HEK293 (cell line): Measurements from ENCODE around the gene CDC14C.
"Not testable (repeated sequence)": the region's sequence is repeated elsewhere in the genome, so short reads cannot be mapped to it uniquely, and the experiment has no call there.

ENCODE experiments used
- CTCF ChIA-PET: fragments of 350-600 bp; formaldehyde crosslinking; extraction: SDS; loops from one replicate; lab custom pipeline; 2021; ENCODE audit warnings: antibody characterized with exemption; lab: Yijun Ruan, JAX
- POLR2A ChIA-PET: fragments of 300-600 bp; formaldehyde crosslinking; extraction: SDS; loops from one replicate; lab custom pipeline; 2020; ENCODE audit warnings: antibody characterized with exemption, inconsistent platforms; lab: Yijun Ruan, JAX
- H3K27ac ChIP-seq: fragments of 200-500 bp; sonication (Bioruptor generic); 2 replicates; pipeline ENCODE4 v1.5.1; 2014; ENCODE audit warnings: low read depth, low read length, control low read depth, inconsistent platforms; ENCODE audit errors: extremely low read depth
- H3K36me3 ChIP-seq, 2 experiments: fragments of 200-500 bp in 1 of 2; sonication (Bioruptor generic) in 1 of 2; 1 replicate in 1 of 2; 2 replicates in 1 of 2; pipeline ENCODE4 v1.5.1; 2014 to 2017; ENCODE audit warnings: inconsistent platforms in 2 of 2, low read length in 2 of 2; ENCODE audit not compliant: control insufficient read depth in 2 of 2, insufficient read depth in 1 of 2
- H3K4me1 ChIP-seq: fragments of 200-500 bp; sonication (Bioruptor generic); 2 replicates; pipeline ENCODE4 v1.5.1; 2014; ENCODE audit warnings: mild to moderate bottlenecking, low read length, inconsistent platforms; ENCODE audit not compliant: control insufficient read depth, insufficient read depth
- H3K4me3 ChIP-seq: 2 replicates; pipeline ENCODE4 v1.5.1; 2011; ENCODE audit warnings: low read depth, mild to moderate bottlenecking, control low read depth, low read length, moderate library complexity
- H3K9me3 ChIP-seq: fragments of 200-500 bp; sonication (Bioruptor generic); 2 replicates; pipeline ENCODE4 v1.5.1; 2014; ENCODE audit warnings: low read depth, low read length, inconsistent platforms; ENCODE audit not compliant: control insufficient read depth, insufficient read depth
- BCL11B ChIP-seq: fragments of 450-650 bp; formaldehyde crosslinking; IDR thresholded peaks from 2 replicates; pipeline ENCODE4 v1.5.1; 2016; ENCODE audit warnings: low read depth, missing biosample characterization, missing genetic modification characterization
- HOXA7 ChIP-seq: sonication (generic); formaldehyde crosslinking; IDR thresholded peaks from 2 replicates; pipeline ENCODE4 v1.8.1; 2022; ENCODE audit warnings: missing genetic modification reagents, borderline replicate concordance
- SCRT1 ChIP-seq: fragments of 450-650 bp; formaldehyde crosslinking; IDR thresholded peaks from 2 replicates; pipeline ENCODE4 v1.5.1; 2016; ENCODE audit warnings: missing biosample characterization, missing genetic modification characterization, borderline replicate concordance
- TSHZ1 ChIP-seq: fragments of 450-650 bp; formaldehyde crosslinking; IDR thresholded peaks from 2 replicates; pipeline ENCODE4 v1.5.1; 2016; ENCODE audit warnings: missing biosample characterization, missing genetic modification characterization, borderline replicate concordance
- WT1 ChIP-seq: fragments of 450-650 bp; formaldehyde crosslinking; IDR thresholded peaks from 2 replicates; pipeline ENCODE4 v1.5.1; 2016; ENCODE audit warnings: missing biosample characterization, missing genetic modification characterization
- YY1 ChIP-seq: fragments of 450-650 bp; formaldehyde crosslinking; IDR thresholded peaks from 2 replicates; pipeline ENCODE4 v1.5.1; 2018; ENCODE audit warnings: missing biosample characterization, missing genetic modification characterization
- ZBTB26 ChIP-seq: fragments of 450-650 bp; formaldehyde crosslinking; optimal IDR thresholded peaks from 2 replicates; pipeline ENCODE3; 2016; ENCODE audit warnings: missing biosample characterization, mild to moderate bottlenecking, missing genetic modification characterization
- ZFP69B ChIP-seq: fragments of 450-650 bp; formaldehyde crosslinking; IDR thresholded peaks from 2 replicates; pipeline ENCODE4 v1.5.1; 2016; ENCODE audit warnings: missing biosample characterization, missing genetic modification characterization
- ZNF112 ChIP-seq: fragments of 450-650 bp; formaldehyde crosslinking; IDR thresholded peaks from 2 replicates; pipeline ENCODE4 v1.5.0; 2017; ENCODE audit warnings: missing biosample characterization, missing genetic modification characterization
- ZNF121 ChIP-seq: fragments of 450-650 bp; formaldehyde crosslinking; IDR thresholded peaks from 2 replicates; pipeline ENCODE4 v1.5.1; 2016; ENCODE audit warnings: missing biosample characterization, missing genetic modification characterization
- ZNF157 ChIP-seq: fragments of 450-650 bp; formaldehyde crosslinking; IDR thresholded peaks from 2 replicates; pipeline ENCODE4 v1.5.1; 2016; ENCODE audit warnings: missing biosample characterization, missing genetic modification characterization
- ZNF169 ChIP-seq: fragments of 450-650 bp; formaldehyde crosslinking; IDR thresholded peaks from 2 replicates; pipeline ENCODE4 v1.5.1; 2016; ENCODE audit warnings: missing biosample characterization, missing genetic modification characterization
- ZNF2 ChIP-seq: fragments of 450-650 bp; formaldehyde crosslinking; IDR thresholded peaks from 2 replicates; pipeline ENCODE4 v1.5.1; 2016; ENCODE audit warnings: missing biosample characterization, missing genetic modification characterization
- ZNF214 ChIP-seq: fragments of 450-650 bp; formaldehyde crosslinking; IDR thresholded peaks from 2 replicates; pipeline ENCODE4 v1.5.1; 2017; ENCODE audit warnings: missing biosample characterization, mild to moderate bottlenecking, missing genetic modification characterization, borderline replicate concordance
- ZNF596 ChIP-seq: fragments of 450-650 bp; IDR thresholded peaks from 2 replicates; pipeline ENCODE4 v1.5.0; 2018; ENCODE audit warnings: missing biosample characterization, mild to moderate bottlenecking, missing genetic modification characterization, moderate library complexity
- ZNF621 ChIP-seq: fragments of 450-650 bp; formaldehyde crosslinking; IDR thresholded peaks from 2 replicates; pipeline ENCODE4 v1.5.1; 2017; ENCODE audit warnings: missing biosample characterization, missing genetic modification characterization
- ZNF660 ChIP-seq: fragments of 450-650 bp; IDR thresholded peaks from 2 replicates; pipeline ENCODE4 v1.5.1; 2018; ENCODE audit warnings: missing biosample characterization, mild to moderate bottlenecking, missing genetic modification characterization
- ZNF664 ChIP-seq: fragments of 450-650 bp; formaldehyde crosslinking; IDR thresholded peaks from 2 replicates; pipeline ENCODE4 v1.5.1; 2016; ENCODE audit warnings: missing biosample characterization, missing genetic modification characterization
- ZNF843 ChIP-seq: fragments of 450-650 bp; formaldehyde crosslinking; IDR thresholded peaks from 2 replicates; pipeline ENCODE4 v1.5.1; 2016; ENCODE audit warnings: missing biosample characterization, missing genetic modification characterization
- ZSCAN30 ChIP-seq: fragments of 450-650 bp; IDR thresholded peaks from 2 replicates; pipeline ENCODE4 v1.5.1; 2018; ENCODE audit warnings: missing biosample characterization, mild to moderate bottlenecking, missing genetic modification characterization, moderate library complexity
- TF ChIP-seq, protein P1 (sequence below): fragments of 450-650 bp; formaldehyde crosslinking; IDR thresholded peaks from 2 replicates; pipeline ENCODE4 v1.5.1; 2016; ENCODE audit warnings: missing biosample characterization, missing genetic modification characterization
- TF ChIP-seq, protein P2 (sequence below): fragments of 450-650 bp; IDR thresholded peaks from 2 replicates; pipeline ENCODE4 v1.5.1; 2018; ENCODE audit warnings: missing biosample characterization, missing genetic modification characterization

Gene CDC14C

DNA sequence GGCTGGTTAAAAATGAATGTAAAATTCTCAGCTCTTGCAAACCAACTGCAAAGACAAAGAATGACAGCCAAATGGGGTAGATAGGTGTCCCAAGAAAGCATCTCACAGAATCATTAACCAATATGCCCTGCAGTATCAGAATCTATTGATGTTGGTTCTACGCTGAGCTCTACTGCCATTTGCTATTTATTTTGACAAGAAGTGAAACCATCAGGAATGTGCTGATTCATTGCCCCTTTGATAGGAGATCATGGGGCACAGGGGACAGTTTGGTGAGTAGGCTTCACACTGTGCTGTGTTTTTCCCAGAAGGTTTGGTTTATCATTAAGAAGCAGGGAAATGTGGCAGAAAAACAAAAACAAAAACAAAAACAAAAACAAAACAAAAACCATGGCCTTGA is 19.4 kb upstream of the CDC14C start:
- Histone ChIP-seq H3K36me3 (no peaks in the 10 kb centered on the region), H3K9me3 (no peaks in the 10 kb centered on the region), H3K4me3 (no peak overlapping the region), H3K4me1 (no peaks in the 10 kb centered on the region), H3K27ac (no peak overlapping the region)
- CTCF ChIA-PET = no interaction called here
- POLR2A ChIA-PET = no interaction called here
- no peak for TF ChIP-seq ZNF214
- no peak for TF ChIP-seq ZNF660 (tag by site-specific recombination)
- no peak for TF ChIP-seq ZNF157
- TF ChIP-seq ZNF112 (tag by site-specific recombination) = no peak
- TF ChIP-seq, protein P1, sequence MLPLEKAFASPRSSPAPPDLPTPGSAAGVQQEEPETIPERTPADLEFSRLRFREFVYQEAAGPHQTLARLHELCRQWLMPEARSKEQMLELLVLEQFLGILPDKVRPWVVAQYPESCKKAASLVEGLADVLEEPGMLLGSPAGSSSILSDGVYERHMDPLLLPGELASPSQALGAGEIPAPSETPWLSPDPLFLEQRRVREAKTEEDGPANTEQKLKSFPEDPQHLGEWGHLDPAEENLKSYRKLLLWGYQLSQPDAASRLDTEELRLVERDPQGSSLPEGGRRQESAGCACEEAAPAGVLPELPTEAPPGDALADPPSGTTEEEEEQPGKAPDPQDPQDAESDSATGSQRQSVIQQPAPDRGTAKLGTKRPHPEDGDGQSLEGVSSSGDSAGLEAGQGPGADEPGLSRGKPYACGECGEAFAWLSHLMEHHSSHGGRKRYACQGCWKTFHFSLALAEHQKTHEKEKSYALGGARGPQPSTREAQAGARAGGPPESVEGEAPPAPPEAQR (tag by site-specific recombination) = no peak
- TF ChIP-seq ZNF121 = no peak
- TF ChIP-seq ZFP69B (tag by site-specific recombination) = no peak
- TF ChIP-seq ZNF664 (tag by site-specific recombination) = no peak
- no peak for TF ChIP-seq WT1
- TF ChIP-seq, protein P2, sequence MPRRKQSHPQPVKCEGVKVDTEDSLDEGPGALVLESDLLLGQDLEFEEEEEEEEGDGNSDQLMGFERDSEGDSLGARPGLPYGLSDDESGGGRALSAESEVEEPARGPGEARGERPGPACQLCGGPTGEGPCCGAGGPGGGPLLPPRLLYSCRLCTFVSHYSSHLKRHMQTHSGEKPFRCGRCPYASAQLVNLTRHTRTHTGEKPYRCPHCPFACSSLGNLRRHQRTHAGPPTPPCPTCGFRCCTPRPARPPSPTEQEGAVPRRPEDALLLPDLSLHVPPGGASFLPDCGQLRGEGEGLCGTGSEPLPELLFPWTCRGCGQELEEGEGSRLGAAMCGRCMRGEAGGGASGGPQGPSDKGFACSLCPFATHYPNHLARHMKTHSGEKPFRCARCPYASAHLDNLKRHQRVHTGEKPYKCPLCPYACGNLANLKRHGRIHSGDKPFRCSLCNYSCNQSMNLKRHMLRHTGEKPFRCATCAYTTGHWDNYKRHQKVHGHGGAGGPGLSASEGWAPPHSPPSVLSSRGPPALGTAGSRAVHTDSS (tag by site-specific recombination) = no peak
- TF ChIP-seq ZNF596 (tag by site-specific recombination) = no peak
- no peak for TF ChIP-seq SCRT1
- no peak for TF ChIP-seq YY1 (tag by site-specific recombination)
- TF ChIP-seq ZNF621 (tag by site-specific recombination) = no peak

DNA sequence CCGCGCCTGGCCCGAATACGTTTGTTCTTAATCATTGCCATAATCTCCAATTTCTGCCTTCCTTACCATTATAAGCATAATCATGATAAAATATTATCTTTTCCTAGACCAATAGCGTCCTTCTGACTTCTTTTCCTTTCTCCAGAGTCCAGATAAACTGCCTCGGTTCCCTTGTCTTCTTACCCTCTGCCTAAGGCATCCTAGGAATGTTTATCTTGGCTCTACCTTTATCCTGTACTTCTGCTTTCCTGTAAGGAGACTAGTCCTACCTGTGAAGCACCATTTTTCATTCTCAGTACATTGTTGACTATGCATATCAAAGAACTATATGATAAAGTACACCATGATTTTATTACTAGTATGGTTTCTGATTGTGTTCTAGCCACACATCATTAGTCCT is 18.7 kb upstream of the CDC14C start:
- POLR2A ChIA-PET, H3K9me3 ChIP-seq, H3K36me3 ChIP-seq, H3K4me1 ChIP-seq, CTCF ChIA-PET, H3K27ac ChIP-seq, H3K4me3 ChIP-seq: not testable (repeated sequence)

GRCh38 chr7:48909887-48910286 is 14.5 kb upstream of the CDC14C start:
- CTCF ChIA-PET, H3K27ac ChIP-seq, H3K9me3 ChIP-seq, H3K4me1 ChIP-seq, H3K36me3 ChIP-seq, POLR2A ChIA-PET, H3K4me3 ChIP-seq: not testable (repeated sequence)

DNA sequence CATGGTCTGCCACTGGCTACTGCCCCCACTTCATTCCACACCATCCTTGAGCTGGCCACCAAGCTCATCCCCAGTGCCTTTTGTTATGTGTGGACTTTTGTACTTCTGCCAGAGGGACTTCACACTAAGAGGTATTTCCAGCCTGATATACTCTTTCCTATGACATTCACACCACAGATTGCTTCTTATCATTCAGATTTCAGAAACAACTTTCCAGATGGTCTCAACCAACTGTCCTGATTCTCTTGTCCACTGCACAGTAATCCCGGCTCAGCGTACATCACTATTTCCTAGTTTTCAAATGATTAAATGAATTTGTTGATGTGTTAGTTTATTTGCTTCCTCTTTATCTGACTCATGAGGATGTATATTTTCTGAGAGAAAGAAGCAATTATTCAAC is 7.1 kb downstream of the CDC14C start:
- Histone ChIP-seq H3K4me1 (no peaks in the 10 kb centered on the region), H3K4me3 (no peak overlapping the region), H3K27ac (no peak overlapping the region), H3K36me3 (no peaks in the 10 kb centered on the region), H3K9me3 (no peaks in the 10 kb centered on the region)
- POLR2A ChIA-PET = no interaction called here
- CTCF ChIA-PET = no interaction called here
- no peak for TF ChIP-seq BCL11B
- no peak for TF ChIP-seq TSHZ1 (tag by site-specific recombination)
- TF ChIP-seq ZNF2 (tag by site-specific recombination) = no peak
- no peak for TF ChIP-seq ZBTB26 (tag by site-specific recombination)
- TF ChIP-seq ZSCAN30 (tag by site-specific recombination) = no peak
- TF ChIP-seq ZNF169 (tag by site-specific recombination) = no peak
- no peak for TF ChIP-seq ZNF843 (tag by site-specific recombination)
- TF ChIP-seq HOXA7 (CRISPR knock-in tag) = no peak
